DMS 273 (cell line): ENCODE measurements around the gene ODF4.

Source experiments
- DNase-seq: peaks from one replicate; lab custom pipeline; 2025; ENCODE audit not compliant: unreplicated experiment; lab: John Stamatoyannopoulos, UW

ODF4 gene, protein sequence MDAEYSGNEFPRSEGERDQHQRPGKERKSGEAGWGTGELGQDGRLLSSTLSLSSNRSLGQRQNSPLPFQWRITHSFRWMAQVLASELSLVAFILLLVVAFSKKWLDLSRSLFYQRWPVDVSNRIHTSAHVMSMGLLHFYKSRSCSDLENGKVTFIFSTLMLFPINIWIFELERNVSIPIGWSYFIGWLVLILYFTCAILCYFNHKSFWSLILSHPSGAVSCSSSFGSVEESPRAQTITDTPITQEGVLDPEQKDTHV

DNA sequence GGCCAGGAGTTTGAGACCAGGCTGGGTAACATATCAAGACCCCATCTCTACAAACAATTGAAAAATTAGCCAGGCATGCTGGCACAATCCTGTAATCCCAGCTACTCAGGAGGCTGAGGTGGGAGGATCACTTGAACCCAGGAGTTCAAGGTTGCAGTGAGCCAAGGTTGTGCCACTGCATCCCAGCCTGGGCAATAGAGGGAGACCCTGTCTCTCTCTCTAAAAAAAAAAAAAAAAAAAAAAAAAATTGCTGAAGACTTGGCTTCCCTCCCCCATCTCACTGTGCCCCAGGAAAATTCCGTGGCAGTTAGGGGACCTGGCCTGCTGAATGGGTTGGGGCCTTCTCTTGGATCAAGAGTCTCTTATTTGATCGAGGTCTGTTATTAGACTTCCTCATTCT is at the start of gene ODF4:
ODF4 (plus strand) TSS at position 301 of the 400 bp plus-strand sequence. CDS start 212 bp downstream, outside the sequence.
- DNase-seq: no peak

DNA sequence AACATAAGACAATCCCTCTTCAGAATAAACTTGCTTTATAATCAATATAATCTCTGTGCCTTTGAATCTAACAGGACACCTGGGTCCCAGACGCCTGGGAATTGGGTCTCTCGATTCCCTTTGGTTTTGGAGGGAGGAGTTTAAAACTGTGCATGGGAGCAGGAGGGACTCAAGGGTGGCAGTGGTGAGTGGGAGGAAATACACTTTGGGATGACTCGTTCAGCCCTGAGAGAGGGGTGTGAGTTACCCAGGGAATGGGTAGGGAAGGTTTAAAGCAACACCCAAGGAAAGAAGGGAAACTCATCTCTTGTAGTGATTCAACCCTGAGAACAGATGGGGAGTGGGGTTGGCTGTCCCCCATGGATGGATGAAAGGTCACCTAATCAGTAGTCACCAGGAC is 49.6 kb upstream of the ODF4 start:
- DNase-seq: peak; percentile 14

DNA sequence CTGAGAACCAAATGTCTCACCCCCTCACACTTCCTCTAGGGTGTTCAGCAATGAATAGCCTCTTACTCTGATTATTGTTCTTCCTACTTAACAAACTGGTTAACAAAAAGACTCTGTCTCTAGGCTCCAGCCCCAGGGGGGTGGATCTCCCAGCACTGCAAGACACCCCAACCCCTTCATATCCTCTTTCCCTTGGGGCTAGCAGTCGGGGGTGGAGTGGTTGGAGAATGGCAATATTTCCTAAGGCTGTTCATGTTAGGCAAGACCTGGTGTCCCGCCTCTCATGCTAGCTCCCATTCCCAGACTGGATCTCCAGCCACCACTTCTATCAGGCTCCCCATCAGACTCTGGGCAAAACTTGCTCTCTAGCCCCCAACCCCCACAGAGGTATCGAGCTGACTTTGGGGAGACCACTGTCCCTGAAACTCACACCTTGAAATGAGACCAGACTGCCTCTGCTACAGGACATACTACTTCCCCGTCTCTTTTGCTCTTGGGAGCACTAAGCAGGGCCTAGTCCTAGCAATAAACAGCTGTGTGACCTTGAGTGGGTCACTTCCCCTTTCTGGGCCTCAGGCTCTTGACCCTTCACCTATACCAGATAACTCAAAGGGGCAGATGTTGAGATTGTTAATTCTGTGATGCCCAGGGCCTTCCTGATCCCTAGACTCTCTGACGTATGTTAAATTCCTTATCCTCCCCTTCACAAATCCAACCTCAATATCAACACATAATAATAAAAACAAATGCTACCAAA is 46.8 kb upstream of the ODF4 start:
- no peak for DNase-seq

DNA sequence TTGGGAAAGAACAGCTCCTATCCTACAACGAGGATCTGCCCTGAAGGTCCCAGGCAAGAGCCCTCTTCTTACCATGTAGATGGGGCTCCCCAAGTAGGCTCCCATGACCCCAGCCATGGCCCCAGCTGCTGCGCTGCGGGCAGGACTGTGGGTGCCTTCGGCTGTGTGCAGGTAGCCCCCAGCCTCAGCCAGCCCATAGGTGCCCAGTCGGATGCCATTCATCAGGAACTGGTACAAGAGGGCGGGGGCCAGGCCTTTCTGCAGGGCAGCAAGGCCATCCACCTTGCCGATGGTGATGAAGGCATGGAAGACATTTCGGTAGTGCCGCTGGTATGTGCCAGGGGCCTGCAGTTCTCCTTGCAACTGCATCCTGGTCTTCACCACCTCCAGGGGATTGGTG is 45.3 kb upstream of the ODF4 start:
- no peak for DNase-seq

DNA sequence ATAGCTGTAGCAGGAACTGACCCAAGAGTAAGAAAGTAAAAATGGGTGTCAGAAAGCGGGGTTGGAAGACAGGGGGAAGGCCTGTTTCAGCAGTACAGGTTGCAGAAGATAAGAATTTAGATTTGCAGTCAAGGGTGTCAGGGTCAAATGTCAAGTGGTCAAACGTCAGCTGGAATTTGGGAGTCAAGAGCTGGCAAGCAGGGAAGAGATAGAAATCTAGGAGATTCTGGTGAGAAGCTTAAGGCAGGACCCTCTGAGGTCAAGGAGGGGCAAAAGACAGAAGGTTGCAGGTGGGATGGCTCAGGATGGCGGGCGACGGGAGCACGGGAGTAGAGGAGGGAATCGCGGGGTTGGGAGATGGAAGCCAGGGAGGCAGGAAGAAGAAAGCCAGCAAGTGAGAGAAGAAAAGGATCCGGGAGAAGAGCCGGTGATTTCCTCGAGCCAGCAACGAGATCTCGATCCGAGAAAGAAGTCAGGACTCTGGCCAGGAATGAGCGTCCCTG is 44.8 kb upstream of the ODF4 start:
- no peak for DNase-seq

DNA sequence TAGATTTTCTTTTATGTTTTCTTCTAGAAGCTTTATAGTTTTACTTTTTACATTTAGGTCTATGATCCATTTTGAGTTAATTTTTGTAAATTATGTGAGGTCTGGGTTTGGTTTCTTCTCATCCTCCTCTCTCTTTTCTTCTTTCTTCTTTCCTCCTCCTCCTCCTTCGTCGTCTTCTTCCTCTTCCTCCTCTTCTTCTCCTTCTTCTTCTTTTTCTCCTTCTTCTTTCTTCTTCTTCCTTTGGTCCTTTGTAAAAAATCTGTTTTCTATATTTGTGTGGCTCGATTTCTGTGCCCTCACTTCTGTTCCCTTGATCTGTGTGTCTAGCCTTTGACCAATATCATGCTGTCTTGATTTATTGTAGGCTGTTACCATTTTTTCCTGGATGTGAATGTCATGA is 39.4 kb upstream of the ODF4 start:
- no peak for DNase-seq

DNA sequence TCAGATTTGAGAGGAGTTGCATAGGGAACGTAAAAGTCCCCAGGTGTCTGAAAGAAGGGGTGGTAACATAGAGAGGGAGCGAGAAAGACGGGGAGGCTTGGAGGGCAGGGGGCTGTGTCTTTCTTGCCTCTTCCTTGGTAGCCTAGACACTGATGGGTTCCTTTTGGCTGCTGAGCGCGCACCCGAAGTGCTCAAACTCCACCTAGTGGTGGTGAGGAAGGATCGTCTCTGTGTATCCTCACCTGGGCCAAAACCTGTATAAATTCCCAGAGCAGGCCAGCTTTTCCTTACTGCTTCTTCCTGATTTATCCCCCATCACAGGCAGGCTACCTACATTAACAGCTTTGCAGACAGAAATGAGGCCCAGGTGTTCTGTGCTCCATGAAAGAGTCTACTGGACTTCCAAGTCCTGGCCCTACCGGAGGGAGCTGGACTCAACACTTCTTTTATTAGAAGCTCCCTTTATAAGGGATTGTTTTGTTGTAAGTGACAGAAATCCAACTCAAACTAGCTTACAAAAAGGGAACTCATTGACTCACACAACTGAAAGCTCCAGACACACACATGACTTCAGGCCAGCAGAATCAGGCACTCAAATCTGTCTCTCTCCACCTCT is 38.9 kb upstream of the ODF4 start:
- DNase-seq: peak; percentile 83

DNA sequence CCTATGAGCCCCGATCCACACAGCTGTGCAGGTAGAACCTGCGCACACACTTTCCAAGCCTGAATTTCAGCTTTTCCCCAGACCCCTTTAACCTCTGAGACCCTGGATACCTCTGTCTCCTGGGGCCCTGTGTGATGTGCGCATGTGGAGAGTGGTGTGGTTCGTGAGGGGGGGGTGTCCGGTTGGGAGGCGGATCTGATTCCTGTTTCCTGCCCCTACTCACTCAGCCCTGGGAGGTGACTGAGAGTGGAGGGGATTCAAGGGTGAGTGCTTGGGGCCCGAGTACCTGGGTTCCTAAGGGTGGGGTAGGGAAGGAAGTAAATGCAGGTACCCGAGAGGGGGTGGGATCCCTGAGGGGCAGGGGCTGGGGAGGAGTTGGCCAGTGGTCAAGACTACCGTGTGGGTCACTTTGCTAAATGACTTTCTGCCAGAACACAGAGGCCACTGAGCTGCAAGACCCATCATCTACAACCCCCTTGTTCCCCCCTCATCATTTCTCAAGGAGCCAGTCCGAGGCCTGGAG is 29.0 kb upstream of the ODF4 start:
- DNase-seq: no peak

DNA sequence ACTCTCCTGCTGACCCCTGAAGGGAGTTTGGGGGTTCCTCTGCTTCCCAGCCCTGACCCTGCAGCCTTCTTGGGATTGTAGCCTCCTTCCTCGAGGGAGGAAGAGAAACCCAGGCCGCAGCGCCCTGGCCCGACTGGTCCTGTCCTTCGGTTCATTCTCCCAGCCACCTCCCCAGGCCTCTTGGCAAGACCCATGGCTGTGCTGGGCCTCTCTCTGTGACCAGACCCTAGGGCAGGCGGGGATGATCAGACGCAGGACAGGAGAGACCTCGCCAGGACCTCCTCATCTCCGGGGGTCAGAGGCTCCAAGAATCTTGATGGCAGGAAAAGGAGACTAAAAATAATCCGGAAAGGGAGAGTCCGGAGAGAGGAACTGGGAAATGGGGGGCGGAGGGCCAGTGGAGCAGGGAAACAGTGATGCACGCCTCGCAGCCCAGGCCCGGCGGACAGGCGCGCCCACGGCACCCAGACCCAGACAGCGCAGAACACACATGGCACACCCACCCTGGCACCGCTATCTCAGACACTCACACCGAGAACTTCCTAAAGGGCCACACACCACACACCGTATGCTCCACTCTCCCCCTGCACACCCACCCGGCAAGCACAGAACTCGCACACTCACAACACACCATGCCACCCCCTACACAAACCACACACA is 28.4 kb upstream of the ODF4 start:
- no peak for DNase-seq

DNA sequence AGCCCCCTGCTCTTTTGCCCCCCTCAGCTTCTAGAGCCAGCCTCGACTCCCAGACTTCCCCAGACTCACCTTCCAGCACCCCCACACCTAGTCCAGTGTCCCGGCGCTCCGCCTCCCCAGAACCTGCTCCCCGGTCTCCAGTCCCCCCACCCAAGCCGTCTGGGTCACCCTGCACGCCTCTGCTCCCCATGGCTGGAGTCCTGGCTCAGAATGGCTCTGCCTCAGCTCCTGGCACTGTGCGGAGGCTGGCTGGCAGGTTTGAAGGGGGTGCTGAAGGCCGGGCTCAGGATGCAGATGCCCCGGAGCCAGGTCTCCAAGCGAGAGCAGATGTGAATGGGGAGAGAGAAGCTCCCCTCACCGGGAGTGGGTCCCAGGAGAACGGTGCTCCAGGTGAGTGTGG is 27.4 kb upstream of the ODF4 start:
- DNase-seq: no peak

DNA sequence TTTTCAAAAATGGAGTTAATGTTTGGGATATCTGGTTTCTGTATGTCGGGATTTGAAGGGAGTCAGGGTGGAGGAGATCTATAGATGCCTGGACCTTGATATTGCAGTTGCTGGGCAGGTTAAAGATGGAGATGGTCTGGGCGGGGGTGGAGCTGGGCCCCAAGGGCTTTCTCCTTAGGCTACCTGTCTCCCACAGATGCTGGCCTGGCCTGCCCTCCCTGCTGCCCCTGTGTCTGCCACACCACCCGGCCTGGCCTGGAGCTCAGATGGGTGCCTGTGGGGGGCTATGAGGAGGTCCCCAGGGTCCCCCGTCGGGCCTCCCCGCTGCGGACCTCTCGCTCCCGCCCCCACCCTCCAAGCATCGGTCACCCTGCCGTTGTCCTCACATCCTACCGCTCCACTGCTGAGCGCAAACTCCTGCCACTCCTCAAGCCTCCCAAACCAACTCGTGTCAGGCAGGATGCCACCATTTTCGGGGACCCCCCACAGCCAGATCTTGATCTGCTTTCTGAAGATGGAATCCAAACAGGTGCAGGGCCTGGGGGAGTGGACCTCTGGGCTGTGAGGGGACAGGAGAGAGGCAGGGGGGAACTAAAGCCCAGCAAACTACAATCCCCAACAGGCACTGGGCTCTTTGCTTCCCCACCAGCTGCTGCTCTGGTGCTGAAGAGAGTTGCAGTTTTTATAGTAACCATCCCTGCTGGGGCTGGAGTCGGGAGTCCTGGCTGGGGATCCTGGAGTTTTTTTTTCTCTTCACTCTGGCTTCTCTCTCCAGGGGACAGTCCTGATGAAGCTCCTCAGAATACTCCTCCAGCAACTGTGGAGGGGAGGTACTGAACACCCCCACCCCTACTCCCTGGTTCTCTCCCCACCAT is 26.7 kb upstream of the ODF4 start:
- DNase-seq: peak; percentile 51

DNA sequence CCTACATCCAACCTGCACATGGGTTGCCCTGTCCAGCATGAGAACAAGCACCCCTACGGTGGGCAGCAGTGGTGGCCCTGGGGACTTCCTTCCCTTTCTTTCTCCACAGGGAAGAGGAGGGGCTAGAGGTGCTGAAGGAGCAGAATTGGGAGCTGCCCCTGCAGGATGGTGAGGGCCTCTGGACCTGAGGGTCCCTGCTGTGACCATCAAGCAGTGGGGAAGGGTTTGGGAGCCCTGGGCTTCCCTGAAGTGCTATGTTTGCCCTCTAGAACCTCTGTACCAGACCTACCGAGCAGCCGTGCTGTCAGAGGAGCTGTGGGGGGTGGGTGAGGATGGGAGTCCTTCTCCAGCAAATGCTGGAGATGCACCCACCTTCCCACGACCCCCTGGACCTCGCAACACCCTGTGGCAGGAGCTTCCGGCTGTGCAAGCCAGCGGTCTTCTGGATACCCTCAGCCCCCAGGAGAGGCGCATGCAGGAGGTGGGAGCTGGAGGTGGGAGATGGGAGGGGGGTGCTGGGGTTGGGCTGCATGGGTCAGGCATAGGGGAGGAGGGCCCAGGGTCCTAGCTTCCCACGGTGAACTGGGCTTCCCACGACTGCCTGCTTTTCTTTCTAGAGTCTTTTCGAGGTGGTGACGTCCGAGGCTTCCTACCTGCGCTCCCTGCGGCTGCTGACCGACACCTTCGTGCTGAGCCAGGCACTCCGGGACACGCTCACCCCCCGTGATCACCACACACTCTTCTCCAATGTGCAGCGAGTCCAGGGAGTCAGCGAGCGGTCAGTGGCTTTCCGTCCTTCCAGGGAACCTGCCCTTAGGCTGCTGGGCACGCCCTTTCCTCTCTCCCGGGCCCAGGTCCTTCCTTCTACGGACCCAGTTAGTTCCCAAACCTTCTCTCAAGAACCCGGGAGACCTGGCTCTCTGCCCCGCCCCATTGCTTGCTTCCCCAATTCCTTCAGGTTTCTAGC is 24.6 kb upstream of the ODF4 start:
- DNase-seq: no peak

DNA sequence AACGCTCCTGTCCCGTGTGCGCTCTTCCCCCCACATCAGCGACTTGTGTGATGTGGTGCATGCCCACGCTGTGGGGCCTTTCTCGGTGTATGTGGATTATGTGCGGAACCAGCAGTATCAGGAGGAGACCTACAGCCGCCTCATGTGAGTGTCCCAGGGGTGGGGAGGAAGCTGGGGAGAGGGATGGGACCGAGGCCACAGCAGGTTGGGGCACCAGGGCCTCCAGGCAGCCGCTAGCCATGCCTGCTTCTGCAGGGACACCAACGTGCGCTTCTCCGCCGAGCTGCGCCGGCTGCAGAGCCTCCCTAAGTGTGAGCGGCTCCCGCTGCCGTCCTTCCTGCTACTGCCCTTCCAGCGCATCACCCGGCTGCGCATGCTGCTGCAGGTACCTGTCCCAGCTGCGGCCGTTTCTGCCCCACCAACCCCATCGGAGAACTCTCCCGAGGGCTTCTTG is 23.8 kb upstream of the ODF4 start:
- no peak for DNase-seq

DNA sequence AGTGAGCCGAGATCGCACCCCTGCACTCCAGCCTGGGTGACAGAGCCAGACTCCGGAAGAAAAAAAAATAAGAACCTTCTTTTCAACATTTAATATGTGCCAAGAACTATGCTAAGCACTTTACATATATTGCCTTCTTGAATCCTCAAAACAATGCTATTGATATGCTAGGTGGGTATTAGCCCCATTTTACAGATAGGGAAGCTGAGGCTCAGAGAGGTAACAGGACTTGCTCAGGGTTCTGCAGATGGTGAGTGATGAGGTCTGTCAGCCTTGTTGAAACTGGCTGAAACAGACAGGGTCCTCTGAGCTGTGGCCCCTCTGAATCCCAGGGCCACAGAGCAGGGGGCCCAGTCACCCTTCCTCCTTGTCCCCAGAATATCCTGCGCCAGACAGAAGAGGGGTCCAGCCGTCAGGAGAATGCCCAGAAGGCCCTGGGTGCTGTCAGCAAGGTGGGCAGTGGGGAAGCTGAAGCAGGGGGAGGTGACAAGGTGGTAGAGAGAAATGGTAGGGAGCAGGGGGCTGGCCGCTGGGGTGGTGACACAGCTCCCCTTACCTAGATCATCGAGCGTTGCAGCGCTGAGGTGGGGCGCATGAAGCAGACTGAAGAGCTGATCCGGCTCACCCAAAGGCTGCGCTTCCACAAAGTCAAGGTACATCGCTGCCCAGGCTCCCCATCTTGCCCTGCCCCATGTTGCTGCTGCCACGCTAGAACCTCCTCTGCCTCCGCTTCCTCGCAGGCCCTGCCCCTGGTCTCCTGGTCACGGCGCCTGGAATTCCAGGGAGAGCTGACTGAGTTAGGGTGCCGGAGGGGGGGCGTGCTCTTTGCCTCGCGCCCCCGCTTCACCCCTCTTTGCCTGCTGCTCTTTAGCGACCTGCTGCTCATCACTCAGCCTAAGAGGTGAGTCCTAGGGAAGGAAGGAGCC is 21.4 kb upstream of the ODF4 start:
- DNase-seq: no peak

DNA sequence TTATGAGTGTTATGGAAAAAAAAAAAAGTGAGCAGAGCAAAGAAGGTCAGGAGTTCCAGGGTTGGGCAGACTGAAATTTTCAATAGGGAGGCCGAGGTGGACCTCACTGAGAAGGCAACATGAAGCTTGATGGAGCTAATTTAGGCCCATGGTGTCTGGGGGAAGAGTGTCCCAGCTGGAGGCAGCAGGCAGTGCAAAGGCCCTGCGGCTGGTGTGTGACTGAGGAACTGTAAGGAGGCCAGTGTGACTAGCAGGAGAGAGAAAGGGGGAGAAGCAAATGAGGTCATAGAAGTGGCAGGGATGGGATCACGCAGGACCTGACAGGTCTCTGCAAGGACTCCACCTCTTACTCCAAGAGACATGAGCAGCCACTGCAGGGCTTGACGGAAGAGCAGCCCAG is 19.4 kb upstream of the ODF4 start:
- no peak for DNase-seq

DNA sequence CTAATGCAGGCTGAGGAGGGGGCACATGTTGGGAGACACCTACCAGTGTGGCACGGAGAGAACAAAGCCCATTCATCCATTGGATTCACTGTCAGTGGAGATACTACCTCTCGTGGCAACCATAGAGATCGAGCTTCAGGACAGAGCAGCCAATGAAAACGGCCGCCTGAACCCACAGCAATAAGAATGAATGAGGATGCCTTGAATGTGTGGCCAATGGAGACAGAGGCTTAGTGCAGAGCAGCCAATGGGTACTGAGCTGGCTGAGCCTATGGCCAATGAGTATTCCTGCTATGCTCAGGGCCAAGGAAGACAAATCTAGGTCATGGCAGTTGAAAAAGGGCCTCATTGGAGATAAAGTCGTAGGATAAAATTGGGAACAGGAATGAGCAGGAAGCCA is 18.6 kb upstream of the ODF4 start:
- DNase-seq: peak; percentile 17

DNA sequence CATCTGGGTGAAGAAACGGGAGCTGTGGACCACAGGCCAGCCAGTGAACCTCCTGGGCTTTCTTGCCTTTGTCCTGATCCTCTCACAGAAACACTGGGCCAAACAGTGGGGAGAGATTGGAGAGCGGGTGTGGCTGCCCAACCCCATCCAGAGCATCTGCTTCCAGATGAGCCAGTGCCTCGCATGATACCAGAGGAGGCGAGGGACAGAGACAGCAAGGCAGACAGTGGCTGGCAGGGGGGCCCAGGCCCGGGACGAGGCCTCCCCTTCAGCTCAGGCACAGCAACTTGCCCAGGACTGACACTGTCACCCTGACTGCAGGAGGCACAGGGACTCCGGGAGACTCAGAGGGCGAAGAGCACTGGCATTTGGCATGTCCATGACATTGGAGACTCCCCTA is 17.6 kb upstream of the ODF4 start:
- no peak for DNase-seq

DNA sequence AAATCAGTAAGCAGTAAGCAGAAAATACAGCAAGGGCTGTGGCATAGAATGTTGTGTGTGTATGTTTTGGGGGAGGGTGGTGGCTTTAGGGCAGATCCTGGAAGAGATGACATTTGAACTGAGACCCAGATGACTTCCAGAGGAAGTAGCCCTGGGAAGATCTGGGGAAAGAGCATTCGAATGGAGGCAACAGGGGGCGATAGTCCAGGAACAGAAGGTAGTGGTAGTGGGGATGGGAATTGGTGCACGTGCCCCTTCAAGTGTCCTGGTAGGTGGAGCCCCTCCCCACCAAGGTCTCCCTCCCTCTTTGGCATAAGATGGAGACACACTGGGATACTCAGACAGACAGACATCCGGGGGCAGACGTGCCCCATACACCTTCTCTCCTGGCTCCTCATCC is 15.5 kb upstream of the ODF4 start:
- DNase-seq: no peak
